HG03520 (cell line): Measurements from ENCODE around the gene MTOR.

Source experiments
- ATAC-seq: cut with Tn5 transposase; IDR thresholded peaks from one replicate; pipeline ENCODE4 v1.9.1; 2021; ENCODE audit warnings: mild to moderate bottlenecking, moderate library complexity; ENCODE audit not compliant: unreplicated experiment

MTOR gene

GRCh38 chr1:11227106-11228077, 35.0 kb downstream of the MTOR start:
- no peak for ATAC-seq

- no peak for ATAC-seq
These were observed 46.3 kb downstream of the MTOR start for GRCh38 chr1:11216074-11216473.

- no peak for ATAC-seq
These were observed 46.9 kb downstream of the MTOR start for GRCh38 chr1:11215381-11216005.

GRCh38 chr1:11214698-11215380, 47.5 kb downstream of the MTOR start:
- no peak for ATAC-seq

GRCh38 chr1:11211925-11212587, 50.3 kb downstream of the MTOR start:
- ATAC-seq = no peak

GRCh38 chr1:11211461-11211860, 50.9 kb downstream of the MTOR start:
- ATAC-seq = no peak

GRCh38 chr1:11207898-11208611, 54.3 kb downstream of the MTOR start:
- ATAC-seq = no peak

- no peak for ATAC-seq
These were observed 57.8 kb downstream of the MTOR start for GRCh38 chr1:11204396-11205190.

GRCh38 chr1:11198851-11199594, 63.3 kb downstream of the MTOR start:
- ATAC-seq = no peak

- no peak for ATAC-seq
These were observed 64.1 kb downstream of the MTOR start for GRCh38 chr1:11198257-11198656.

GRCh38 chr1:11197359-11197758, 65.0 kb downstream of the MTOR start:
- ATAC-seq = no peak

- ATAC-seq = no peak
These were observed 65.4 kb downstream of the MTOR start for GRCh38 chr1:11196945-11197344.

- ATAC-seq = no peak
These were observed 67.8 kb downstream of the MTOR start for GRCh38 chr1:11194407-11195176.

- no peak for ATAC-seq
These were observed 69.0 kb downstream of the MTOR start for GRCh38 chr1:11193376-11193775.

- ATAC-seq = no peak
These were observed 73.4 kb downstream of the MTOR start, which contains the start of gene ANGPTL7 for GRCh38 chr1:11188858-11189451. TSS of gene ANGPTL7 (plus strand) at chr1:11189355. CDS start at chr1:11189580, 225 bp downstream.

GRCh38 chr1:11188381-11188780, 74.0 kb downstream of the MTOR start:
- ATAC-seq = no peak

GRCh38 chr1:11187931-11188330, 74.4 kb downstream of the MTOR start:
- ATAC-seq = no peak

- ATAC-seq = no peak
These were observed 74.9 kb downstream of the MTOR start for GRCh38 chr1:11187494-11187893.
